HUES64 (cell line): ENCODE data around the gene TPD52L1.

Experiments
- H3K27ac ChIP-seq: 2 replicates; pipeline ENCODE4 v1.7.0; 2013; ENCODE audit warnings: low read depth, low read length, inconsistent platforms
- H3K27me3 ChIP-seq: 2 replicates; pipeline ENCODE4 v1.6.1; 2013; ENCODE audit warnings: mild to moderate bottlenecking, low read length; ENCODE audit not compliant: insufficient read depth
- H3K36me3 ChIP-seq: 2 replicates; pipeline ENCODE4 v1.6.1; 2013; ENCODE audit warnings: mild to moderate bottlenecking, low read length; ENCODE audit not compliant: insufficient read depth
- H3K4me1 ChIP-seq: 2 replicates; pipeline ENCODE4 v1.6.1; 2013; ENCODE audit warnings: mild to moderate bottlenecking, low read length, moderate library complexity; ENCODE audit not compliant: insufficient read depth
- H3K4me3 ChIP-seq: 2 replicates; pipeline ENCODE4 v1.5.1; 2013; ENCODE audit warnings: mild to moderate bottlenecking, low read length, moderate library complexity
- H3K9ac ChIP-seq: 2 replicates; pipeline ENCODE4 v1.6.1; 2013; ENCODE audit warnings: mild to moderate bottlenecking, low read depth, low read length
- H3K9me3 ChIP-seq: 2 replicates; pipeline ENCODE4 v1.6.1; 2013; ENCODE audit warnings: low read depth, low read length; ENCODE audit not compliant: insufficient read depth
- WGBS: fragments of 150-250, 120-280 bp; methylation state at CpG from one replicate; pipeline ENCODE4 v1.1.7; 2013; ENCODE audit warnings: missing lambda C conversion rate; 5-methylcytosine and 5-hydroxymethylcytosine counted together

The TPD52L1 gene

GRCh38 chr6:125307964-125308615 lies 154.5 kb downstream of the TPD52L1 start:
- H3K27me3 ChIP-seq = no peaks in the 10 kb centered on the region
- no peak overlapping the region for H3K9ac ChIP-seq
- peaks cover 7% of the 10 kb centered on the region; the same call in 1 of the 2 replicates for H3K9me3 ChIP-seq
- no peaks in the 10 kb centered on the region for H3K4me1 ChIP-seq
- WGBS = 95% methylated on average over 6 of the region's 6 CpGs
- H3K4me3 ChIP-seq = no peak overlapping the region
- no peaks in the 10 kb centered on the region for H3K36me3 ChIP-seq
- H3K27ac ChIP-seq = no peak overlapping the region

DNA sequence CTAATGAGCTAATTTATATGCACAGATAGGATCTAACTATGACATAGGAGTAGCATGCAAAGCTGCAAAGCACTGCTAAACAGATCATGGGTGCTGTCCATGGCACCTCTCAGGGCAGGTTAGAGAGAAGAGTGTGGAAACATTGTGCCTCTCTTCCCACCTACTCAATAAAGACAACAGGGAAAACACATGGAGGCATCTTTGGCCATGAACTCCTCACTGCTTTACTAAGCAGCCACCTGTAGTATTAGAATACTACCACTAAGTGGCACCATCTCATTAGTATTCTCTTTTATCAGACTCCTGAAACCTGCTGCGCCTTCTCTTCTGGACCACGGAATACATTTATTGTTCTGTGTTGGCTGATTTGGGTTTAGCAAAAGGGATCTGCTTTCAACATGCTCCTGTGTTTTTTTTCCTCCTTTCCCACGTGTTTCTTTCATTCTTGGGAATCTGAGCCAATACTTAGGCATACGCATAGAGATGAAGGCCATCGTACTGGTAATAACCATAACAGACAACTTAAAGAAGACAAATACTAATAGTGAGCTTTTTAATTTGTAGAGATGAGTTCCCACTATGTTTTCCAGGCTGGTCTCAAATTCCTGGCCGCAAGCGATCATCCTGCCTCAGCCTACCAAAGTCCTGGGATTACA lies 157.5 kb downstream of the TPD52L1 start:
- WGBS = 60% methylated on average over 7 of the region's 7 CpGs
- no peaks in the 10 kb centered on the region for H3K36me3 ChIP-seq
- H3K27ac ChIP-seq = no peak overlapping the region
- no peak overlapping the region for H3K9ac ChIP-seq
- peaks cover 10% of the 10 kb centered on the region for H3K4me1 ChIP-seq
- H3K27me3 ChIP-seq = no peaks in the 10 kb centered on the region
- no peak overlapping the region for H3K4me3 ChIP-seq
- no peaks in the 10 kb centered on the region for H3K9me3 ChIP-seq

- Histone ChIP-seq H3K27me3 (no peaks in the 10 kb centered on the region), H3K9me3 (no peaks in the 10 kb centered on the region), H3K36me3 (no peaks in the 10 kb centered on the region), H3K4me3 (no peak overlapping the region), H3K27ac (no peak overlapping the region), H3K4me1 (peaks cover 13% of the 10 kb centered on the region), H3K9ac (no peak overlapping the region)
- WGBS = 90% methylated on average over 2 of the region's 2 CpGs
Measured at GRCh38 chr6:125312478-125312877, 158.9 kb downstream of the TPD52L1 start.

- no peak overlapping the region for H3K9ac ChIP-seq
- H3K4me3 ChIP-seq = no peak overlapping the region
- no peak overlapping the region for H3K27ac ChIP-seq
- H3K4me1 ChIP-seq = peaks cover 13% of the 10 kb centered on the region
- no peaks in the 10 kb centered on the region for H3K36me3 ChIP-seq
- H3K9me3 ChIP-seq = no peaks in the 10 kb centered on the region
- 86% methylated on average over 4 of the region's 4 CpGs for WGBS
- H3K27me3 ChIP-seq = no peaks in the 10 kb centered on the region
Measured at GRCh38 chr6:125312950-125313349, 159.4 kb downstream of the TPD52L1 start.
